B cell (primary cell): ENCODE results near the gene SNRPB2. TPM values are rescaled to one million over a fixed set of nuclear protein-coding genes. Genes with fewer than 3 reads are reported as not detected.

ENCODE experiments used
- ATAC-seq: fragments of 200-7000 bp; cut with Tn5 transposase; one replicate; pipeline ENCODE4 v1.10.0; 2021; ENCODE audit warnings: low read depth, mild to moderate bottlenecking, moderate number of reproducible peaks, moderate library complexity
- CTCF ChIA-PET: fragments of 350-600 bp; sonication (Branson Sonifier 250); formaldehyde crosslinking; loops from one replicate; lab custom pipeline; 2021; ENCODE audit warnings: antibody characterized with exemption, inconsistent platforms; lab: Charles Lee
- POLR2A ChIA-PET: fragments of 350-600 bp; sonication (Branson Sonifier 250); formaldehyde crosslinking; loops from one replicate; lab custom pipeline; 2021; ENCODE audit warnings: antibody characterized with exemption; lab: Charles Lee
- DNase-seq: peaks from one replicate; pipeline ENCODE4 v3.0.0; 2013
- H2AFZ ChIP-seq: 2 replicates; pipeline ENCODE4 v1.6.1; 2012; ENCODE audit warnings: mild to moderate bottlenecking, low read depth, low read length; ENCODE audit not compliant: insufficient read depth, poor library complexity, severe bottlenecking
- H3K27ac ChIP-seq, 2 donors: 1 replicate in 1 of 2; 2 replicates in 1 of 2; pipeline ENCODE4 v1.5.1; 2012 to 2013; ENCODE audit warnings: low read length in 2 of 2, mild to moderate bottlenecking in 2 of 2, moderate library complexity in 1 of 2
- H3K27me3 ChIP-seq, 4 experiments: fragments of 200-600 bp in 1 of 4; sonication (generic) in 1 of 4; replicated peaks in 1 of 4; 1 replicate in 2 of 4; 2 replicates in 2 of 4; pipeline versions ENCODE4 v1.6.1 to v1.7.0; 2013 to 2016; ENCODE audit warnings: low read length in 3 of 4, mild to moderate bottlenecking in 2 of 4, mixed read lengths in 1 of 4, moderate library complexity in 1 of 4; ENCODE audit not compliant: insufficient read depth in 4 of 4, control insufficient read depth in 3 of 4; ENCODE audit errors: control extremely low read depth in 1 of 4
- H3K36me3 ChIP-seq, 2 experiments: replicated peaks in 1 of 2; 1 replicate in 1 of 2; 2 replicates in 1 of 2; pipeline versions ENCODE4 v1.6.1 to v1.7.1; 2013; ENCODE audit warnings: low read length in 1 of 2; ENCODE audit not compliant: insufficient read depth in 2 of 2, control insufficient read depth in 1 of 2; ENCODE audit errors: control extremely low read depth in 1 of 2, extremely low read depth in 1 of 2
- H3K4me1 ChIP-seq, 2 donors: fragments of 200-600 bp in 1 of 2; sonication (generic) in 1 of 2; 1 replicate in 1 of 2; 2 replicates in 1 of 2; pipeline versions ENCODE4 v1.5.1 to v1.6.1; 2013 to 2017; ENCODE audit warnings: low read length in 2 of 2; ENCODE audit not compliant: control insufficient read depth in 2 of 2, insufficient read depth in 2 of 2
- H3K4me2 ChIP-seq: replicated peaks from 2 replicates; pipeline ENCODE3; 2012; ENCODE audit warnings: mild to moderate bottlenecking, low read depth, low read length; ENCODE audit not compliant: poor library complexity, severe bottlenecking
- H3K4me3 ChIP-seq, 5 experiments: fragments of 200-600 bp in 1 of 5; sonication (generic) in 1 of 5; 1 replicate in 3 of 5; 2 replicates in 2 of 5; pipeline versions ENCODE4 v1.5.1 to v1.7.0; 2011 to 2016; ENCODE audit warnings: low read length in 4 of 5, mild to moderate bottlenecking in 4 of 5, low read depth in 2 of 5, control low read depth in 1 of 5, moderate library complexity in 1 of 5; ENCODE audit not compliant: insufficient read depth in 1 of 5; ENCODE audit errors: control extremely low read depth in 1 of 5, extremely low read depth in 1 of 5
- H3K79me2 ChIP-seq: fragments of 200-600 bp; sonication (generic); one replicate; pipeline ENCODE4 v1.6.0; 2016; ENCODE audit warnings: low read length; ENCODE audit not compliant: control insufficient read depth, insufficient read depth
- H3K9ac ChIP-seq: fragments of 200-600 bp; sonication (generic); 2 replicates; pipeline ENCODE4 v1.6.1; 2017; ENCODE audit warnings: mild to moderate bottlenecking, low read length, moderate library complexity
- H3K9me3 ChIP-seq, 3 donors: one replicate each; pipeline versions ENCODE4 v1.6.1 to v1.7.1; 2013; ENCODE audit warnings: low read length in 2 of 3; ENCODE audit not compliant: control insufficient read depth in 2 of 3, insufficient read depth in 1 of 3; ENCODE audit errors: control extremely low read depth in 1 of 3
- H4K20me1 ChIP-seq: 2 replicates; pipeline ENCODE4 v1.6.0; 2012; ENCODE audit warnings: mild to moderate bottlenecking, low read length; ENCODE audit not compliant: insufficient read depth, control insufficient read depth, poor library complexity, severe bottlenecking
- H3K27ac Mint-ChIP-seq: one replicate; pipeline ENCODE4 v1.8.0; 2021; ENCODE audit warnings: mixed read lengths
- H3K27me3 Mint-ChIP-seq: one replicate; pipeline ENCODE4 v1.8.0; 2021; ENCODE audit warnings: mixed read lengths
- H3K4me1 Mint-ChIP-seq: one replicate; pipeline ENCODE4 v1.8.0; 2021; ENCODE audit warnings: mixed read lengths
- H3K4me3 Mint-ChIP-seq: one replicate; pipeline ENCODE4 v1.8.0; 2021; ENCODE audit warnings: mixed read lengths
- H3K9me3 Mint-ChIP-seq: one replicate; pipeline ENCODE4 v1.8.0; 2022; ENCODE audit warnings: mixed read lengths; ENCODE audit not compliant: insufficient read depth
- CTCF ChIP-seq: fragments of 200-600 bp; IDR thresholded peaks from one replicate; pipeline ENCODE4 v1.8.0; 2022; ENCODE audit warnings: antibody characterized with exemption, mild to moderate bottlenecking
- EZH2 ChIP-seq: IDR thresholded peaks from 2 replicates; pipeline ENCODE4 v1.6.1; 2012; ENCODE audit warnings: borderline replicate concordance, low read depth, mild to moderate bottlenecking, moderate library complexity, low read length; ENCODE audit not compliant: insufficient read depth, poor library complexity, severe bottlenecking
- WGBS: methylation state at CpG from one replicate; pipeline ENCODE4 v1.1.5; 2013; ENCODE audit warnings: missing lambda C conversion rate; ENCODE audit not compliant: insufficient coverage; 5-methylcytosine and 5-hydroxymethylcytosine counted together
- intact Hi-C: fragments of 100-400 bp; cut with micrococcal nuclease; formaldehyde crosslinking; loops from one replicate; pipeline ENCODE4 v1.10.0; 2022
- polyA plus RNA-seq: library from polyadenylated mRNA; depleted of rRNA; stranded (reverse); fragments of >200 nt; gene quantifications from 2 replicates; pipeline ENCODE4 v1.2.3, GENCODE V29; 2012
- total RNA-seq, 2 donors: library from RNA; stranded (reverse); fragments of 120-200 nt in 1 of 2; gene quantifications; 1 replicate in 1 of 2; 2 replicates in 1 of 2; pipeline versions ENCODE4 v1.2.3 to v1.2.4, GENCODE V29; 2013 to 2022

Gene SNRPB2
- total and polyA plus RNA-seq, 2 donors (not counting 1 experiment from before 2014, with no cell fraction given), result 22.4 to 38.3 TPM

- ChIA-PET POLR2A (no interaction called here), CTCF (no interaction called here)
- no peak overlapping the region for H3K9ac ChIP-seq
- H3K4me2 ChIP-seq, result no peak overlapping the region
- H3K9me3 ChIP-seq, result no peaks in the 10 kb centered on the region
- no peak overlapping the region for H3K4me3 ChIP-seq
- Mint-ChIP-seq H3K27ac (no peak overlapping the region), H3K4me1 (no peaks in the 10 kb centered on the region), H3K27me3 (peaks cover 48% of the 10 kb centered on the region), H3K4me3 (no peak overlapping the region), H3K9me3 (no peaks in the 10 kb centered on the region)
- H3K4me1 ChIP-seq, result no peaks in the 10 kb centered on the region
- H3K27me3 ChIP-seq, result peaks cover 0 to 4% (median 1%) of the 10 kb centered on the region in 4 experiments
- TF ChIP-seq CTCF, result no peak
- TF ChIP-seq EZH2, result no peak
- no peaks in the 10 kb centered on the region for H3K79me2 ChIP-seq
- intact Hi-C loops, result no loop called here
- ATAC-seq, result no peak
- no peaks in the 10 kb centered on the region for H4K20me1 ChIP-seq
- DNase-seq, result no peak
- H3K27ac ChIP-seq, result no peak overlapping the region
- H3K36me3 ChIP-seq, result no peaks in the 10 kb centered on the region
- WGBS, result 100% methylated on average over 2 of the region's 3 CpGs
- no peak overlapping the region for H2AFZ ChIP-seq
These were observed 34.2 kb upstream of the SNRPB2 start for GRCh38 chr20:16695628-16696027.

- Mint-ChIP-seq H3K4me3 (no peak overlapping the region), H3K9me3 (no peaks in the 10 kb centered on the region), H3K4me1 (no peaks in the 10 kb centered on the region), H3K27ac (no peak overlapping the region), H3K27me3 (peaks cover 38% of the 10 kb centered on the region)
- DNase-seq (no peak), ATAC-seq (no peak)
- Histone ChIP-seq H3K27me3 (peaks cover 0 to 4% (median 1%) of the 10 kb centered on the region in 4 experiments), H3K4me1 (no peaks in the 10 kb centered on the region), H2AFZ (no peak overlapping the region), H4K20me1 (no peaks in the 10 kb centered on the region), H3K36me3 (no peaks in the 10 kb centered on the region), H3K4me2 (no peak overlapping the region), H3K27ac (no peak overlapping the region), H3K9ac (no peak overlapping the region), H3K9me3 (no peaks in the 10 kb centered on the region), H3K79me2 (no peaks in the 10 kb centered on the region), H3K4me3 (no peak overlapping the region)
- 87% methylated on average over 3 of the region's 4 CpGs for WGBS
- CTCF ChIA-PET, result no interaction called here
- POLR2A ChIA-PET, result no interaction called here
- TF ChIP-seq EZH2 (no peak), CTCF (no peak)
- intact Hi-C loops, result no loop called here
These were observed 30.5 kb upstream of the SNRPB2 start for GRCh38 chr20:16699293-16699692.
